WTC11 (cell line): ENCODE results near the gene USP48. TPM values are rescaled to one million over a fixed set of nuclear protein-coding genes. Genes with fewer than 3 reads are reported as not detected.

Source experiments
- ATAC-seq: fragments of 200-7000 bp; cut with Tn5 transposase; 2 replicates; pipeline ENCODE4 v1.10.0; 2021; ENCODE audit warnings: mild to moderate bottlenecking, moderate library complexity
- CTCF ChIA-PET: fragments of 300-600 bp; sonication (Branson Sonifier 250); formaldehyde crosslinking; loops from one replicate; lab custom pipeline; 2021; ENCODE audit warnings: antibody characterized with exemption; lab: Charles Lee
- POLR2A ChIA-PET: fragments of 350-600 bp; sonication (Branson Sonifier 250); formaldehyde crosslinking; loops from one replicate; lab custom pipeline; 2021; ENCODE audit warnings: antibody characterized with exemption; lab: Charles Lee
- DNase-seq: peaks from one replicate; pipeline ENCODE4 v3.0.0; 2021; ENCODE audit warnings: low spot score
- H3K27ac Mint-ChIP-seq: 2 replicates; pipeline ENCODE4 v1.8.0; 2021; ENCODE audit warnings: mixed read lengths
- H3K27me3 Mint-ChIP-seq: 2 replicates; pipeline ENCODE4 v1.8.0; 2021; ENCODE audit warnings: low read depth, mild to moderate bottlenecking, moderate library complexity, mixed read lengths
- H3K36me3 Mint-ChIP-seq: 2 replicates; pipeline ENCODE4 v1.8.0; 2021; ENCODE audit warnings: mixed read lengths
- H3K4me1 Mint-ChIP-seq: 2 replicates; pipeline ENCODE4 v1.8.0; 2022; ENCODE audit warnings: mixed read lengths
- H3K4me3 Mint-ChIP-seq: 2 replicates; pipeline ENCODE4 v1.8.0; 2021; ENCODE audit warnings: mild to moderate bottlenecking, moderate library complexity, mixed read lengths
- H3K9me3 Mint-ChIP-seq: 2 replicates; pipeline ENCODE4 v1.8.0; 2021; ENCODE audit warnings: mixed read lengths
- AR ChIP-seq: fragments of 250-450 bp; sonication (Bioruptor Pico); IDR thresholded peaks from 2 replicates; pipeline ENCODE4 v1.9.0; 2021; ENCODE audit warnings: mild to moderate bottlenecking
- ARID4B ChIP-seq: sonication (generic); formaldehyde crosslinking; IDR thresholded peaks from 2 replicates; pipeline ENCODE4 v1.8.0; 2023; ENCODE audit warnings: missing genetic modification reagents, mild to moderate bottlenecking, borderline replicate concordance
- ATF3 ChIP-seq: sonication (generic); formaldehyde crosslinking; conservative IDR thresholded peaks from 2 replicates; pipeline ENCODE4 v1.8.1; 2022; ENCODE audit warnings: mild to moderate bottlenecking, missing genetic modification reagents
- FOXJ3 ChIP-seq: sonication (generic); formaldehyde crosslinking; IDR thresholded peaks from 2 replicates; pipeline ENCODE4 v1.9.0; 2021; ENCODE audit warnings: missing genetic modification reagents, mild to moderate bottlenecking, borderline replicate concordance
- MAX ChIP-seq: sonication (generic); formaldehyde crosslinking; IDR thresholded peaks from 2 replicates; pipeline ENCODE4 v1.8.0; 2022; ENCODE audit warnings: mild to moderate bottlenecking, missing genetic modification reagents
- PRDM15 ChIP-seq: sonication (generic); formaldehyde crosslinking; IDR thresholded peaks from 2 replicates; pipeline ENCODE4 v1.8.0; 2022; ENCODE audit warnings: missing genetic modification reagents
- SOX15 ChIP-seq: fragments of 250-450 bp; sonication (Bioruptor Pico); IDR thresholded peaks from 2 replicates; pipeline ENCODE4 v1.9.0; 2021; ENCODE audit warnings: mild to moderate bottlenecking
- TCF7 ChIP-seq: sonication (generic); formaldehyde crosslinking; IDR thresholded peaks from 2 replicates; pipeline ENCODE4 v1.8.0; 2022; ENCODE audit warnings: mild to moderate bottlenecking, low read depth, missing genetic modification reagents, moderate library complexity
- TP53 ChIP-seq: sonication (generic); formaldehyde crosslinking; IDR thresholded peaks from 2 replicates; pipeline ENCODE4 v1.8.1; 2023; ENCODE audit warnings: mild to moderate bottlenecking, missing genetic modification reagents
- ZNF219 ChIP-seq: sonication (generic); formaldehyde crosslinking; IDR thresholded peaks from 2 replicates; pipeline ENCODE4 v1.8.0; 2023; ENCODE audit warnings: missing genetic modification reagents, mild to moderate bottlenecking, borderline replicate concordance
- ZNF671 ChIP-seq: fragments of 250-450 bp; sonication (Bioruptor Pico); IDR thresholded peaks from 2 replicates; pipeline ENCODE4 v1.8.0; 2021; ENCODE audit warnings: mild to moderate bottlenecking
- total RNA-seq: library from RNA; stranded (reverse); gene quantifications from 3 replicates; pipeline ENCODE4 v1.2.3, GENCODE V29; 2021
- TF ChIP-seq, protein P1 (sequence below): sonication (generic); formaldehyde crosslinking; IDR thresholded peaks from 2 replicates; pipeline ENCODE4 v1.8.1; 2023; ENCODE audit warnings: mild to moderate bottlenecking, missing genetic modification reagents, borderline replicate concordance
- TF ChIP-seq, protein P2 (sequence below): sonication (generic); formaldehyde crosslinking; IDR thresholded peaks from 2 replicates; pipeline ENCODE4 v1.8.0; 2022; ENCODE audit warnings: mild to moderate bottlenecking, missing genetic modification reagents
- TF ChIP-seq, protein P3 (sequence below): fragments of 250-450 bp; sonication (Bioruptor Pico); IDR thresholded peaks from 2 replicates; pipeline ENCODE4 v2.1.2; 2022; ENCODE audit warnings: mild to moderate bottlenecking, moderate library complexity

USP48 gene
- total RNA-seq, 1 experiment from 2014 or later, result 86.9 TPM

GRCh38 chr1:21649315-21649714 lies 133.6 kb downstream of the USP48 start (continued):
- TF ChIP-seq, protein P1, sequence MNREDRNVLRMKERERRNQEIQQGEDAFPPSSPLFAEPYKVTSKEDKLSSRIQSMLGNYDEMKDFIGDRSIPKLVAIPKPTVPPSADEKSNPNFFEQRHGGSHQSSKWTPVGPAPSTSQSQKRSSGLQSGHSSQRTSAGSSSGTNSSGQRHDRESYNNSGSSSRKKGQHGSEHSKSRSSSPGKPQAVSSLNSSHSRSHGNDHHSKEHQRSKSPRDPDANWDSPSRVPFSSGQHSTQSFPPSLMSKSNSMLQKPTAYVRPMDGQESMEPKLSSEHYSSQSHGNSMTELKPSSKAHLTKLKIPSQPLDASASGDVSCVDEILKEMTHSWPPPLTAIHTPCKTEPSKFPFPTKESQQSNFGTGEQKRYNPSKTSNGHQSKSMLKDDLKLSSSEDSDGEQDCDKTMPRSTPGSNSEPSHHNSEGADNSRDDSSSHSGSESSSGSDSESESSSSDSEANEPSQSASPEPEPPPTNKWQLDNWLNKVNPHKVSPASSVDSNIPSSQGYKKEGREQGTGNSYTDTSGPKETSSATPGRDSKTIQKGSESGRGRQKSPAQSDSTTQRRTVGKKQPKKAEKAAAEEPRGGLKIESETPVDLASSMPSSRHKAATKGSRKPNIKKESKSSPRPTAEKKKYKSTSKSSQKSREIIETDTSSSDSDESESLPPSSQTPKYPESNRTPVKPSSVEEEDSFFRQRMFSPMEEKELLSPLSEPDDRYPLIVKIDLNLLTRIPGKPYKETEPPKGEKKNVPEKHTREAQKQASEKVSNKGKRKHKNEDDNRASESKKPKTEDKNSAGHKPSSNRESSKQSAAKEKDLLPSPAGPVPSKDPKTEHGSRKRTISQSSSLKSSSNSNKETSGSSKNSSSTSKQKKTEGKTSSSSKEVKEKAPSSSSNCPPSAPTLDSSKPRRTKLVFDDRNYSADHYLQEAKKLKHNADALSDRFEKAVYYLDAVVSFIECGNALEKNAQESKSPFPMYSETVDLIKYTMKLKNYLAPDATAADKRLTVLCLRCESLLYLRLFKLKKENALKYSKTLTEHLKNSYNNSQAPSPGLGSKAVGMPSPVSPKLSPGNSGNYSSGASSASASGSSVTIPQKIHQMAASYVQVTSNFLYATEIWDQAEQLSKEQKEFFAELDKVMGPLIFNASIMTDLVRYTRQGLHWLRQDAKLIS (CRISPR knock-in tag), result no peak
- TF ChIP-seq FOXJ3 (CRISPR knock-in tag) (no peak), TCF7 (CRISPR knock-in tag) (no peak), ZNF219 (CRISPR knock-in tag) (no peak), AR (CRISPR knock-in tag) (no peak), ZNF671 (CRISPR knock-in tag) (no peak), TP53 (no peak), ARID4B (no peak)
- TF ChIP-seq, protein P2, sequence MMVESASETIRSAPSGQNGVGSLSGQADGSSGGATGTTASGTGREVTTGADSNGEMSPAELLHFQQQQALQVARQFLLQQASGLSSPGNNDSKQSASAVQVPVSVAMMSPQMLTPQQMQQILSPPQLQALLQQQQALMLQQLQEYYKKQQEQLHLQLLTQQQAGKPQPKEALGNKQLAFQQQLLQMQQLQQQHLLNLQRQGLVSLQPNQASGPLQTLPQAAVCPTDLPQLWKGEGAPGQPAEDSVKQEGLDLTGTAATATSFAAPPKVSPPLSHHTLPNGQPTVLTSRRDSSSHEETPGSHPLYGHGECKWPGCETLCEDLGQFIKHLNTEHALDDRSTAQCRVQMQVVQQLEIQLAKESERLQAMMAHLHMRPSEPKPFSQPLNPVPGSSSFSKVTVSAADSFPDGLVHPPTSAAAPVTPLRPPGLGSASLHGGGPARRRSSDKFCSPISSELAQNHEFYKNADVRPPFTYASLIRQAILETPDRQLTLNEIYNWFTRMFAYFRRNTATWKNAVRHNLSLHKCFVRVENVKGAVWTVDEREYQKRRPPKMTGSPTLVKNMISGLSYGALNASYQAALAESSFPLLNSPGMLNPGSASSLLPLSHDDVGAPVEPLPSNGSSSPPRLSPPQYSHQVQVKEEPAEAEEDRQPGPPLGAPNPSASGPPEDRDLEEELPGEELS (CRISPR knock-in tag), result no peak

GRCh38 chr1:21648791-21649190 lies 134.2 kb downstream of the USP48 start:
- CTCF ChIA-PET, result interaction anchor here (1.9 kb wide), 1 partner anchor 10 kb away, joined by 7 read pairs; no protein-coding TSS in a partner anchor
- no peak for ATAC-seq
- H3K36me3 Mint-ChIP-seq, result no peaks in the 10 kb centered on the region
- peaks cover 17% of the 10 kb centered on the region for H3K4me1 Mint-ChIP-seq
- no peak overlapping the region for H3K27ac Mint-ChIP-seq
- no peaks in the 10 kb centered on the region for H3K9me3 Mint-ChIP-seq
- no peak for DNase-seq
- H3K27me3 Mint-ChIP-seq, result peaks cover 14% of the 10 kb centered on the region
- POLR2A ChIA-PET, result no interaction called here
- no peak overlapping the region for H3K4me3 Mint-ChIP-seq
- TF ChIP-seq PRDM15 (no peak), MAX (CRISPR knock-in tag) (no peak), ZNF671 (CRISPR knock-in tag) (no peak), ATF3 (CRISPR knock-in tag) (no peak), SOX15 (CRISPR knock-in tag) (no peak)
- TF ChIP-seq, protein P3, sequence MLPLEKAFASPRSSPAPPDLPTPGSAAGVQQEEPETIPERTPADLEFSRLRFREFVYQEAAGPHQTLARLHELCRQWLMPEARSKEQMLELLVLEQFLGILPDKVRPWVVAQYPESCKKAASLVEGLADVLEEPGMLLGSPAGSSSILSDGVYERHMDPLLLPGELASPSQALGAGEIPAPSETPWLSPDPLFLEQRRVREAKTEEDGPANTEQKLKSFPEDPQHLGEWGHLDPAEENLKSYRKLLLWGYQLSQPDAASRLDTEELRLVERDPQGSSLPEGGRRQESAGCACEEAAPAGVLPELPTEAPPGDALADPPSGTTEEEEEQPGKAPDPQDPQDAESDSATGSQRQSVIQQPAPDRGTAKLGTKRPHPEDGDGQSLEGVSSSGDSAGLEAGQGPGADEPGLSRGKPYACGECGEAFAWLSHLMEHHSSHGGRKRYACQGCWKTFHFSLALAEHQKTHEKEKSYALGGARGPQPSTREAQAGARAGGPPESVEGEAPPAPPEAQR, result no peak
